Ishikawa (cell line): ENCODE results near the gene TBC1D2.

Source experiments
- CREB1 ChIP-seq: IDR thresholded peaks from 2 replicates; pipeline ENCODE4 v1.6.1; 2012; ENCODE audit warnings: low read depth
- EGR1 ChIP-seq: IDR thresholded peaks from 2 replicates; pipeline ENCODE4 v1.6.1; 2012
- EP300 ChIP-seq: IDR thresholded peaks from 2 replicates; pipeline ENCODE4 v1.6.1; 2012; ENCODE audit warnings: borderline replicate concordance
- FOXM1 ChIP-seq: IDR thresholded peaks from 2 replicates; pipeline ENCODE4 v1.6.1; 2012; ENCODE audit warnings: low read depth, borderline replicate concordance
- NFIC ChIP-seq: IDR thresholded peaks from 2 replicates; pipeline ENCODE4 v1.6.1; 2012
- RAD21 ChIP-seq: IDR thresholded peaks from 2 replicates; pipeline ENCODE4 v1.6.1; 2012; ENCODE audit warnings: low read depth
- REST ChIP-seq: IDR thresholded peaks from 2 replicates; pipeline ENCODE4 v1.6.1; 2012; ENCODE audit warnings: low read depth, mild to moderate bottlenecking
- TAF1 ChIP-seq: IDR thresholded peaks from 2 replicates; pipeline ENCODE4 v1.6.1; 2012; ENCODE audit warnings: low read depth, mild to moderate bottlenecking
- TCF12 ChIP-seq: IDR thresholded peaks from 2 replicates; pipeline ENCODE4 v1.6.1; 2012; ENCODE audit warnings: low read depth
- YY1 ChIP-seq: IDR thresholded peaks from 2 replicates; pipeline ENCODE4 v1.6.1; 2012; ENCODE audit warnings: low read depth
- ZBTB7A ChIP-seq: IDR thresholded peaks from 2 replicates; pipeline ENCODE4 v1.6.1; 2012; ENCODE audit warnings: low read depth
- TF ChIP-seq, protein P1 (sequence below): IDR thresholded peaks from 2 replicates; pipeline ENCODE4 v1.6.1; 2012
- TF ChIP-seq, protein P2 (sequence below): IDR thresholded peaks from 2 replicates; pipeline ENCODE4 v1.6.1; 2012

- TF ChIP-seq RAD21 (no peak), YY1 (no peak), TCF12 (no peak), EP300 (no peak), EGR1 (no peak), REST (no peak), ZBTB7A (no peak), TAF1 (no peak), NFIC (no peak), CREB1 (no peak), FOXM1 (no peak)
- TF ChIP-seq, protein P1, sequence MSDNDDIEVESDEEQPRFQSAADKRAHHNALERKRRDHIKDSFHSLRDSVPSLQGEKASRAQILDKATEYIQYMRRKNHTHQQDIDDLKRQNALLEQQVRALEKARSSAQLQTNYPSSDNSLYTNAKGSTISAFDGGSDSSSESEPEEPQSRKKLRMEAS, result no peak
- TF ChIP-seq, protein P2, sequence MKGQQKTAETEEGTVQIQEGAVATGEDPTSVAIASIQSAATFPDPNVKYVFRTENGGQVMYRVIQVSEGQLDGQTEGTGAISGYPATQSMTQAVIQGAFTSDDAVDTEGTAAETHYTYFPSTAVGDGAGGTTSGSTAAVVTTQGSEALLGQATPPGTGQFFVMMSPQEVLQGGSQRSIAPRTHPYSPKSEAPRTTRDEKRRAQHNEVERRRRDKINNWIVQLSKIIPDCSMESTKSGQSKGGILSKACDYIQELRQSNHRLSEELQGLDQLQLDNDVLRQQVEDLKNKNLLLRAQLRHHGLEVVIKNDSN, result no peak
These were observed 45.2 kb upstream of the TBC1D2 start for GRCh38 chr9:98300611-98301010.
